Body of pancreas (tissue), 4 donors: ENCODE data around the gene LPP.

ENCODE experiments used
- POLR2A ChIP-seq, 3 donors: fragments of 450-650 bp; IDR thresholded peaks; one replicate each; pipeline ENCODE4 v1.6.1; 2016; ENCODE audit warnings: antibody characterized with exemption in 3 of 3, mild to moderate bottlenecking in 2 of 3
- TF ChIP-seq, protein P1 (sequence below), 7 experiments: fragments of 450-650 bp in 4 of 7; fragments of 200-600 bp in 3 of 7; sonication (generic) in 3 of 7; IDR thresholded peaks; one replicate each; pipeline ENCODE4 v1.5.1; 2016 to 2019; ENCODE audit warnings: antibody characterized with exemption in 7 of 7

- TF ChIP-seq, protein P1, sequence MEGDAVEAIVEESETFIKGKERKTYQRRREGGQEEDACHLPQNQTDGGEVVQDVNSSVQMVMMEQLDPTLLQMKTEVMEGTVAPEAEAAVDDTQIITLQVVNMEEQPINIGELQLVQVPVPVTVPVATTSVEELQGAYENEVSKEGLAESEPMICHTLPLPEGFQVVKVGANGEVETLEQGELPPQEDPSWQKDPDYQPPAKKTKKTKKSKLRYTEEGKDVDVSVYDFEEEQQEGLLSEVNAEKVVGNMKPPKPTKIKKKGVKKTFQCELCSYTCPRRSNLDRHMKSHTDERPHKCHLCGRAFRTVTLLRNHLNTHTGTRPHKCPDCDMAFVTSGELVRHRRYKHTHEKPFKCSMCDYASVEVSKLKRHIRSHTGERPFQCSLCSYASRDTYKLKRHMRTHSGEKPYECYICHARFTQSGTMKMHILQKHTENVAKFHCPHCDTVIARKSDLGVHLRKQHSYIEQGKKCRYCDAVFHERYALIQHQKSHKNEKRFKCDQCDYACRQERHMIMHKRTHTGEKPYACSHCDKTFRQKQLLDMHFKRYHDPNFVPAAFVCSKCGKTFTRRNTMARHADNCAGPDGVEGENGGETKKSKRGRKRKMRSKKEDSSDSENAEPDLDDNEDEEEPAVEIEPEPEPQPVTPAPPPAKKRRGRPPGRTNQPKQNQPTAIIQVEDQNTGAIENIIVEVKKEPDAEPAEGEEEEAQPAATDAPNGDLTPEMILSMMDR (IDR thresholded peaks at IDR 0.05), result no peak
- no peak for TF ChIP-seq POLR2A (IDR thresholded peaks at IDR 0.05)
Measured at GRCh38 chr3:188452158-188452772, 298.3 kb downstream of the LPP start.
